GM12892 (cell line): ENCODE data around the gene IGFBPL1. TPM values are rescaled to one million over a fixed set of nuclear protein-coding genes. Genes with fewer than 3 reads are reported as not detected.
"Not testable (repeated sequence)": the region's sequence is repeated elsewhere in the genome, so short reads cannot be mapped to it uniquely, and the experiment has no call there.

Experiments
- DNase-seq: peaks from one replicate; pipeline ENCODE4 v3.0.0; 2011; ENCODE audit not compliant: insufficient read length
- FAIRE-seq: peaks from 2 replicates; lab custom pipeline; 2011; peaks lifted over from hg19 to GRCh38; lab: Jason Lieb, UNC
- POLR2A ChIP-seq: IDR thresholded peaks from 2 replicates; pipeline ENCODE4 v1.6.1; 2011; ENCODE audit warnings: low read depth, low read length, control low read depth
- POLR2AphosphoS5 ChIP-seq: IDR thresholded peaks from 2 replicates; pipeline ENCODE4 v1.6.1; 2011; ENCODE audit warnings: low read depth, low read length, control low read depth
- TAF1 ChIP-seq: IDR thresholded peaks from 2 replicates; pipeline ENCODE4 v1.6.1; 2011; ENCODE audit warnings: low read depth, mild to moderate bottlenecking, control low read depth, low read length, borderline replicate concordance
- polyA plus RNA-seq: library from polyadenylated mRNA; unstranded; fragments of >200 nt; gene quantifications from one replicate; pipeline ENCODE4 v1.2.1, GENCODE V29; 2012; ENCODE audit warnings: missing spikeins, inconsistent platforms; ENCODE audit not compliant: missing spikeins

Gene IGFBPL1
- polyA plus RNA-seq, result not detected

- TF ChIP-seq POLR2A, result no peak
- no peak for TF ChIP-seq POLR2AphosphoS5
- no peak for TF ChIP-seq TAF1
- no peak for DNase-seq
- no peak for FAIRE-seq
Observed at GRCh38 chr9:38423973-38424843, at the start of gene IGFBPL1. IGFBPL1 (minus strand) TSS chr9:38424454; CDS start chr9:38424424, 30 bp downstream.

- DNase-seq, FAIRE-seq: not testable (repeated sequence)
Observed at GRCh38 chr9:38472583-38473249, 48.5 kb upstream of the IGFBPL1 start.

DNA sequence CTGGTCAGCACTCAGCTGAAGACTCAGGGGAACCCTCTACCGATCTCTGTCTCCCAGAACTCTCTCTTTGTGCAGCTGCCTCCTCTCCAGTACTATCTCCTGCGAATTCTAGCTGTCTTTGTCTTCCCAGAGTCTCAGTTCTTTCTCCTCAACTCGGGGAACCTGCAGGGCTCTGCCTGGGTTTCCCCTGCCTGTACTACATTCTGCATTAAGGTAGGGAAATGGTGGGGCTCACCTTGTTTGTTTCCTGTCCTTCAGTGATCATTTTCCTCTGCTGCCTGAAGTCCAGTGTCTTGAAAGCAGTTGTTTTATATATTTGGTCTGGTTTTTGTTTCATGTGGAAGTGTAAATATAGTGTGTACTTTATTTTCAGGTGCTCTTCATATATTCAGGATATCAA lies 43.1 kb upstream of the IGFBPL1 start:
- TF ChIP-seq POLR2A (no peak), TAF1 (no peak), POLR2AphosphoS5 (no peak)
- DNase-seq, result no peak
- FAIRE-seq, result no peak

GRCh38 chr9:38453835-38454234 lies 29.6 kb upstream of the IGFBPL1 start:
- no peak for TF ChIP-seq POLR2A
- no peak for TF ChIP-seq POLR2AphosphoS5
- TF ChIP-seq TAF1, result no peak
- FAIRE-seq, result no peak
- DNase-seq, result no peak

GRCh38 chr9:38451162-38451561 lies 26.9 kb upstream of the IGFBPL1 start:
- FAIRE-seq, result no peak
- TF ChIP-seq POLR2A (no peak), TAF1 (no peak), POLR2AphosphoS5 (no peak)
- no peak for DNase-seq

DNA sequence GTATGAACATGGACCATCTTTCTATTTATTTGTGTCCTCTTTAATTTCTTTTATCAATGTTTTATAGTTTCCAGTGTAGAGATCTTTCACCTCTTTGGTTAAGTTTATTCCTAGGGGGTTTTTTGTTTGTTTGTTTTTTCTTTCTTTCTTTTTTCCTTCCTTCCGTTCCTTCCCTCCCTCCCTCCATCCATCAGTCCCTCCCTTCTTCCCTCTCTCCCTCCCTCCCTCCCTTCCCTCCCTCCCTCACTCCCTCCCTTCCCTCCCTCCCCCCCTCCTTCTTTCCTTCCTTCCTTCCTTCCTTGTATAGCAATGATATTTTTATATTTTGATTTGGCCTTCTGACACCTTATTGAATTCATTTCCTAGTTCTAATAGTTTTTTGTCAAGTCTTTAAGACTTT lies 23.4 kb upstream of the IGFBPL1 start:
- FAIRE-seq (no peak), DNase-seq (no peak)
- TF ChIP-seq TAF1 (no peak), POLR2A (no peak), POLR2AphosphoS5 (no peak)

DNA sequence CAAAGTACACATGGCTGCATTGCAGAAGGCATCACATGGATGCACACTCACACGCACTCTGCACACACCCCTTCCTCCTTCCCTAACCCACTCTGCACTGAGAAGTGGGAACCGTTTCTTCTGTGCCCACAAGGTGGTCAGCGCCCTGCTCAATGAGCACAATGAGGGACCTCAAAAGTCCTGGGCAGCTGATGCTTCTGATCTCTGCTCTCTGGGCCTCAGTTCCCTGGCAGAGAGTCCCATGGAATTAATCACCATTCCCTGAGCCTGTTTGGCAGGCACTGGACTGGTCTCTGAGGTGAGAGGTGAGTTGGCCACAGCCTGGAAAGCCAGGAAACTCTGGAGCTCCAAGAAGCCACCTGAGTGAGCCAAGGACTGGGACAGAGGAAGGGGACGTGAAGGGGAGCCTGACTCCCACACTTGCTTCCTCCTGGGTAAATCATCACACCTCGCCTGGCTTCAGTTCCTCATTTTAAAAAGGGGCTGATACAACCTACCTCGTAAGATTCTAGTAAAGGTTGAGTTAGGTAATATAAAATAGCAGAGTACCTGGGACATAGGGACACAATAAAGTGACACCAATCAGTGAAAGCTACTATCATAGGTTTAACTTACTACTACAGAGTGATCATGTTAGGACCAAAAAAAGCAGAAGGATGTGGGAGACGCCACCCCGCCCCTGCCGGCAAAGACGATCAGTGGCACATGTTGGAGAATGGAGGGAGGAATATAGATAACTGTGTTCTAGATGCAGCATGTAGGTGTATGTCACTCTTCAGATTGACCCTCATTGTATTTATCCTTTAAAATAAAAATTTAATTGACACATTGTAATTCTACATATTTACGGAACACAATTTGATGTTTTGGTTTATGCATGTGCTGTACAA lies 21.1 kb upstream of the IGFBPL1 start:
- no peak for DNase-seq
- TF ChIP-seq POLR2AphosphoS5 (no peak), POLR2A (no peak), TAF1 (no peak)
- peak; percentile 48 for FAIRE-seq

DNA sequence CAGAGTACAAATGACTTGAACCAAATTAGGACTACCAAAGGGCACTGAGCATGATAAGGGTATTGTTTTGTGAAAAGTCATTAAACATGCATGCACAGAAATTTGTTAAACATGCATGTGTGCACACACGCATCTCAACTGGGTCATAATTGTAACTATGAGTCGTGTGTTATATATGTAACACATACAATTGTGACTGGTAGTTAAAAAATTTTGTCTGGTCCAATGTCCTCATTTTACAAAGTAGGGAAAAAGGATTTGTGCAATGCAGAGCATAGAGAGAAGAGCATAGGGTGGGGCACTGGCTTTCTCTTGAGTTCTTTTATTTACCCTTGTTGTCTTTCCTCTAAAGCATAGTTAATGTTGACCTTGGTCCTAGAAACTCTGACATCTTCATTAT lies 19.3 kb upstream of the IGFBPL1 start:
- no peak for DNase-seq
- TF ChIP-seq POLR2AphosphoS5 (no peak), POLR2A (no peak), TAF1 (no peak)
- FAIRE-seq, result no peak

GRCh38 chr9:38443181-38443580 lies 18.9 kb upstream of the IGFBPL1 start:
- DNase-seq (no peak), FAIRE-seq (no peak)
- TF ChIP-seq TAF1 (no peak), POLR2A (no peak), POLR2AphosphoS5 (no peak)

- FAIRE-seq (no peak), DNase-seq (no peak)
- TF ChIP-seq POLR2AphosphoS5, result no peak
Observed at GRCh38 chr9:38442473-38443096, 18.3 kb upstream of the IGFBPL1 start.

- TF ChIP-seq TAF1 (no peak), POLR2AphosphoS5 (no peak), POLR2A (no peak)
- FAIRE-seq (no peak), DNase-seq (no peak)
Observed at GRCh38 chr9:38441347-38442085, 17.3 kb upstream of the IGFBPL1 start.
